GM12891 (cell line): ENCODE measurements around the gene SELENOS.

Experiments
- POLR2A ChIP-seq: IDR thresholded peaks from 2 replicates; pipeline ENCODE4 v1.6.1; 2011; ENCODE audit warnings: low read depth, low read length, control low read depth
- POLR2AphosphoS5 ChIP-seq: IDR thresholded peaks from 2 replicates; pipeline ENCODE4 v1.6.1; 2011; ENCODE audit warnings: low read depth, low read length, control low read depth

- TF ChIP-seq POLR2AphosphoS5 (no peak), POLR2A (no peak)
Measured at GRCh38 chr15:101225658-101226057, 51.6 kb downstream of the SELENOS start.
